HUES48 (cell line): ENCODE results near the gene MAN2B2.

Source experiments
- H3K27ac ChIP-seq: one replicate; pipeline ENCODE4 v1.7.0; 2013; ENCODE audit warnings: low read depth, low read length, inconsistent platforms
- H3K27me3 ChIP-seq: 2 replicates; pipeline ENCODE4 v1.6.1; 2013; ENCODE audit warnings: mild to moderate bottlenecking, low read length; ENCODE audit not compliant: control insufficient read depth, insufficient read depth
- H3K36me3 ChIP-seq: 2 replicates; pipeline ENCODE4 v1.6.1; 2013; ENCODE audit warnings: low read length; ENCODE audit not compliant: control insufficient read depth, insufficient read depth
- H3K4me1 ChIP-seq: 2 replicates; pipeline ENCODE4 v1.6.1; 2013; ENCODE audit warnings: mild to moderate bottlenecking, low read length; ENCODE audit not compliant: control insufficient read depth, insufficient read depth
- H3K4me3 ChIP-seq: 2 replicates; pipeline ENCODE4 v1.5.1; 2013; ENCODE audit warnings: mild to moderate bottlenecking, low read depth, low read length
- H3K9ac ChIP-seq: 2 replicates; pipeline ENCODE4 v1.6.1; 2013; ENCODE audit warnings: mild to moderate bottlenecking, low read depth, low read length, moderate library complexity
- H3K9me3 ChIP-seq: 2 replicates; pipeline ENCODE4 v1.6.1; 2013; ENCODE audit warnings: low read length; ENCODE audit not compliant: control insufficient read depth, insufficient read depth

MAN2B2 gene

DNA sequence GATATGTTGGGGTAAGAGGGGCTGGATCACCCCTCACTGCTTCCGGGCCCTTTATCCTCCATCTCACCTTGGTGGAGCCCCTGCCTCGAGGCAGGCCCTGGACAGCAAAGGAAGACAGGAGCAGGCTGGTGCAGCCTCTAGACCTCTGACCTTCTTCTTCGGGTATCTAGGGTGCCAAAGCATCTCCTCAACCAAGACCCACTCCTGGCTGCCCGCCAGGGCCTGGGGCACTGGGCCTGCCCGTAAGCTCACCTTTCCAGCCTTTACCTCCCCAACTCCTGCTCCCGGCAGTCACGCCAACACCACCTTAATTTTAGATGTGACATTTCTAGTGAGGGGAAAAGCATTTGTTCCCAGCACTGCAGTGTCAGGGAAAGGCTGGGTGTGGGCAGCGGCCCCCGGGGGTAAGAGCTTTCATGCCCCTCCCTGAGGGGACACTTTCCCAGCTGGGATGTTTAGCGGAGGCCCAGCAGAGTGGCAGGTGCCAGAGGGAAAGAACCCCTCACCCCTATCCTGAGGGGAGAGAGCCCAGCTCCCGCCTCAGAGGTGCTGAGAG, 6.7 kb downstream of the MAN2B2 start:
- H3K36me3 ChIP-seq = peaks cover 18% of the 10 kb centered on the region
- no peak overlapping the region for H3K9ac ChIP-seq

GRCh38 chr4:6582889-6583490, 8.0 kb downstream of the MAN2B2 start:
- H3K4me3 ChIP-seq = no peak overlapping the region
- H3K4me1 ChIP-seq = no peaks in the 10 kb centered on the region
- no peaks in the 10 kb centered on the region for H3K9me3 ChIP-seq
- no peaks in the 10 kb centered on the region for H3K27me3 ChIP-seq
- no peak overlapping the region for H3K9ac ChIP-seq
- H3K36me3 ChIP-seq = peaks cover 16% of the 10 kb centered on the region
- H3K27ac ChIP-seq = no peak overlapping the region

More for the DNA sequence above, 6.7 kb downstream of the MAN2B2 start:
- no peaks in the 10 kb centered on the region for H3K27me3 ChIP-seq
- no peaks in the 10 kb centered on the region for H3K9me3 ChIP-seq
- no peak overlapping the region for H3K27ac ChIP-seq
- no peaks in the 10 kb centered on the region for H3K4me1 ChIP-seq
- H3K4me3 ChIP-seq = no peak overlapping the region

DNA sequence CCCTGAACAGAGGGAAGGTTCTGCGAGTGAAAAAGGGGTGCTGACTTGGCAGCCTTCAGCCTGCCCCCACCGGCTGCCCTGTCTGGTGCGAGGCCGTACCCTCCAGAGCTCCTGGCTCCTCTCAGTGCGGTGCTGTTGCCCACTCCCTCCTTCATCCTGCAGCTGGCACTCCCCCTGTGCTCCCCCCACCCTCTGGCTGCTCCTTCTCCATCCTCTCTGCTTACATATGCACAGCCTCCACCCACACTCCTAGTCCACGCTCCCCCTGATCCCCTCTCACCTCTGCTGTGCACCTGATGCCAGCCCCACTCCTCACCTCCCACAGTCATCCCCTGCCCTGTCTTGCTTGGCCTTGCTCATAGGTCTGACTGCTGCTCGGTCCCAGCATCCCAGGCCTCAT, 9.9 kb downstream of the MAN2B2 start:
- no peaks in the 10 kb centered on the region for H3K27me3 ChIP-seq
- H3K9ac ChIP-seq = no peak overlapping the region
- no peak overlapping the region for H3K4me3 ChIP-seq
- H3K36me3 ChIP-seq = 0 out of 2 replicates have a peak, but pooled peaks cover under 1% of the 10 kb centered on the region
- H3K4me1 ChIP-seq = no peaks in the 10 kb centered on the region
- H3K27ac ChIP-seq = no peak overlapping the region
- H3K9me3 ChIP-seq = no peaks in the 10 kb centered on the region

DNA sequence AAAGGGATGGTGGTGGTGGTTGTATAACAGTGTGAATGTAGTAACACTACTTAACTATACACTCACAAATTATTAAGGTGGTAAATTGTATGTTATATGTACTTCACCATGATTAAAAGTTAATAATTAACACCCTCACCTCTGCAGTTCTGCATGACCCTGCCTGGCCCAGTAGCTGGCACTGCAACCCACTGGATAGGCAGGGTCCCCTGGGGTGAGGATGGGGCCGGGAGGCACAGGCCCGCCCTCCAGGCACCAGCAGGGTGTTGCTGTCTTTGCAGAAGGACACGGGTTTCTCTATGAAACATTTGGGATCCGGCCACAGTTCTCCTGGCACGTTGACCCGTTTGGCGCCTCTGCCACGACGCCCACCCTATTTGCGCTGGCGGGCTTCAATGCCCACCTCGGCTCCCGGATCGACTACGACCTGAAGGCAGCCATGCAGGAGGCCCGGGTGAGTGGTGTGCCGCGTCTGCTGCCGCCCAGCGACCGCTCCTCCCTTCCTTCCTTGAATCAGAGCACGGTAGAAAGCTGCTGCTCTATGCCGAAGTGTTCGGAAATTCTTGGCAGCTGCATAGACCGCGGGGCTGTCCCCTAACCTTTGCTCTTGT, 11.8 kb downstream of the MAN2B2 start:
- no peak overlapping the region for H3K27ac ChIP-seq
- H3K27me3 ChIP-seq = no peaks in the 10 kb centered on the region
- no peak overlapping the region for H3K4me3 ChIP-seq
- no peaks in the 10 kb centered on the region for H3K4me1 ChIP-seq
- H3K36me3 ChIP-seq = no peaks in the 10 kb centered on the region
- H3K9me3 ChIP-seq = no peaks in the 10 kb centered on the region
- H3K9ac ChIP-seq = no peak overlapping the region

- H3K9ac ChIP-seq = no peak overlapping the region
- H3K36me3 ChIP-seq = no peaks in the 10 kb centered on the region
- H3K27ac ChIP-seq = no peak overlapping the region
- no peak overlapping the region for H3K4me3 ChIP-seq
- H3K9me3 ChIP-seq = no peaks in the 10 kb centered on the region
- H3K27me3 ChIP-seq = no peaks in the 10 kb centered on the region
- H3K4me1 ChIP-seq = no peaks in the 10 kb centered on the region
Measured at GRCh38 chr4:6589444-6589843, 14.5 kb downstream of the MAN2B2 start.

DNA sequence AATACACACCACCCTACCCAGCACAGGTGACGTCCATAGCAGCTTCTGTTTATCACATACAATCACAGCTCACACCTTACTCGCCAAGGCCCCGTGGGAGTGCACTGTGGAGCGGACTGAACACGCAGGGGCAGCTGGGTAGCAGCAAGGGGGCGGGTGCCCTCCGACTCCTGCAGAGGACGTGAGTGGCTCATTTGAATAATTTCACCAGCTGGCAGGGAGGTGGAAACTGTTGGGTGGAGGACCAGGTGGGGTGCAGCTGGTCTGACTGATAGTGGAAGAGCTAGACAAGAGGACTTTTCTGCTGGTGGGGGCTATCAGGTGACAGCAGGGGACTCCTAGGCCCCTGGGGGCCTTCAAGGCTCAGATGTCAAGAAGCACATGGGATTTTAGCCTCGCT, 16.3 kb downstream of the MAN2B2 start:
- no peak overlapping the region for H3K9ac ChIP-seq
- no peaks in the 10 kb centered on the region for H3K9me3 ChIP-seq
- no peak overlapping the region for H3K27ac ChIP-seq

GRCh38 chr4:6591781-6592180, 16.8 kb downstream of the MAN2B2 start:
- Histone ChIP-seq H3K4me1 (no peaks in the 10 kb centered on the region), H3K27ac (no peak overlapping the region), H3K9ac (no peak overlapping the region), H3K36me3 (no peaks in the 10 kb centered on the region), H3K27me3 (no peaks in the 10 kb centered on the region), H3K4me3 (no peak overlapping the region), H3K9me3 (no peaks in the 10 kb centered on the region)

More for the DNA sequence above, 16.3 kb downstream of the MAN2B2 start:
- no peaks in the 10 kb centered on the region for H3K4me1 ChIP-seq
- no peaks in the 10 kb centered on the region for H3K36me3 ChIP-seq
- no peak overlapping the region for H3K4me3 ChIP-seq
- no peaks in the 10 kb centered on the region for H3K27me3 ChIP-seq

DNA sequence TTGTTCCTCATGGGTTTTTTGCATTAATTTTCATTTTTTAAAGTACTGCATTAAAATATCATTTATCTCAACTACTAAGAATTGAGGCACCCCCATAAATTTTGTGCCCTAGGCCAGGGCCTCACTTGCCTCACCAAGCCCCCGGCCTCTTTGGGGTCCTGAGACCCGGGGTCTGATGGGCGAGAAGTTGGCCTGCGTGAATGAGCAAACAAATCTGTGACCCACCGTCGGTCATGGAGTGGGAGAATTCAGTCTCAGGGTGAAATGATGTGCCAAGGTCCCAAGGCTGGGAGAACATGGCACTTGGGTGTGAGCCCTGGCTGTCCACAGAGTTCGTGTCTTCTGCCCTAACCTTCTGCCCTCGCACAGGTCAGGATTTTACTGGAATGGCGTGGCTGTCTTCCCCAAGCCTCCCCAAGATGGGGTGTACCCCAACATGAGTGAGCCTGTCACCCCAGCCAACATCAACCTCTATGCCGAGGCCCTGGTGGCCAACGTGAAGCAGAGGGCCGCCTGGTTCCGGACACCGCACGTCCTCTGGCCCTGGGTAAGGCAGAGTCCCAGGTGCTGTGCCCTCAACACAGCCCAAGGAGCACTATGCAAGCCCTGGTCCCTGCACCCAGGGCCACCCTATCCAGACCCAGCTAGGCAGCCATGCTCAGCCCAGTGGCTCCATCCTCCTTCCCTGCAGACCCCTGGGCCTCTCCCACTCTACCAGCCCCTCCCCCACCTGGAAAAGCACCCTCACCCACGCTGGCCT, 18.0 kb downstream of the MAN2B2 start:
- Histone ChIP-seq H3K27ac (no peak overlapping the region), H3K9me3 (no peaks in the 10 kb centered on the region), H3K4me1 (no peaks in the 10 kb centered on the region), H3K36me3 (no peaks in the 10 kb centered on the region), H3K27me3 (no peaks in the 10 kb centered on the region), H3K4me3 (no peak overlapping the region), H3K9ac (no peak overlapping the region)

DNA sequence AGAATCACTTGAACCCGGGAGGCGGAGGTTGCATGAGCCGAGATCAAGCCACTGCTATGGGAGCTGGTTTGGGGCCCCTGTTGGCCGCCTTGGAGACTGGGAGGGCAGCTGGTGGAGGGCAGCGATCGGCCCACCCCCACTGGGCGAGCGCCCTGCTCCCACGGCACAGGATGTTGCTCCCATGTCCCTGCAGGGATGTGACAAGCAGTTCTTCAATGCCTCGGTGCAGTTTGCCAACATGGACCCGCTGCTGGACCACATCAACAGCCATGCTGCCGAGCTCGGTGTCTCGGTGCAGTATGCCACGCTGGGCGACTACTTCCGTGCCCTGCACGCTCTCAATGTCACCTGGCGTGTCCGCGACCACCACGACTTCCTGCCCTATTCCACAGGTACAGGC, 19.4 kb downstream of the MAN2B2 start:
- Histone ChIP-seq H3K27ac (no peak overlapping the region), H3K9me3 (no peaks in the 10 kb centered on the region), H3K27me3 (no peaks in the 10 kb centered on the region), H3K4me1 (no peaks in the 10 kb centered on the region), H3K4me3 (no peak overlapping the region), H3K36me3 (no peaks in the 10 kb centered on the region), H3K9ac (no peak overlapping the region)

DNA sequence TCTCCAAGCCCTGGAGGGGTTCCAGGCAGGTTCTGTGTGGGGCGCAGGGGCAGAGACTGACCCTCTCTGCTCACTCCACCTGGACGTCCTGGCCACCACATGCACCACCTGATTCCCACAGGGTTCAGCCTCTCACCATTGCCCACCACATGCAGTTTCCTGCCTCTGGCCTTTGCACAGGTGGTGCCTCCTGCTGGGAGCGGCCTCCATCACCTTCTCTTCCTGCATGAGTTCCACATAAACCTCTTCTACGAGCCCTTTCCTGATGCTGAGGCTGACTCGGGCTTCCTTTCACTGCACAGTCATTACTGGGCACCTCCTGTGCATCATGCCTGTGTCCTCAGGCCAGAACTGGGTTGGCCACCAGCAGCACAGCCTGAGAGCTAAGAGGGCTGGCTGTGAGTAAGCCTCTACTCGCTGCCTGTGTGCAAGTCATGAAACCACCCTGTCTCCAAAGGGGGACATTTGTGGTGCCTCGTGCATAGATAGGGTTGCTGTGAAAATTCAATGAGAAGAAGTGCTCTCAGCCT, 19.9 kb downstream of the MAN2B2 start:
- H3K9me3 ChIP-seq = no peaks in the 10 kb centered on the region

More for the DNA sequence above, 19.9 kb downstream of the MAN2B2 start:
- no peaks in the 10 kb centered on the region for H3K27me3 ChIP-seq
- no peaks in the 10 kb centered on the region for H3K36me3 ChIP-seq
- H3K4me3 ChIP-seq = no peak overlapping the region
- H3K27ac ChIP-seq = no peak overlapping the region
- H3K4me1 ChIP-seq = no peaks in the 10 kb centered on the region
- no peak overlapping the region for H3K9ac ChIP-seq
